Natural killer cell treated with Interleukin-12 subunit alpha and Interleukin-12 subunit beta and Interleukin-15 and Interleukin-18, amount 100 ng/mL, for 72 hours (primary cell): ENCODE results near the gene CFAP58. TPM values are rescaled to one million over a fixed set of nuclear protein-coding genes. Genes with fewer than 3 reads are reported as not detected.

Experiments
- ATAC-seq, 2 donors: fragments of 150-1000 bp; cut with Tn5 transposase in 1 of 2; sonication (Bioruptor Pico), chemical (Tn5 transposase) in 1 of 2; 2 replicates each; pipeline ENCODE4 v1.10.0; 2021
- DNase-seq: peaks from one replicate; pipeline ENCODE4 v3.0.0; 2022; ENCODE audit warnings: low spot score
- H3K27ac Mint-ChIP-seq, 2 donors: 1 replicate in 1 of 2; 2 replicates in 1 of 2; pipeline ENCODE4 v1.8.0; 2022; ENCODE audit warnings: mixed read lengths in 2 of 2, mild to moderate bottlenecking in 1 of 2, moderate library complexity in 1 of 2
- H3K27me3 Mint-ChIP-seq, 2 donors: 1 replicate in 1 of 2; 2 replicates in 1 of 2; pipeline ENCODE4 v1.8.0; 2022; ENCODE audit warnings: mixed read lengths in 2 of 2
- H3K36me3 Mint-ChIP-seq: one replicate; pipeline ENCODE4 v1.8.0; 2022; ENCODE audit warnings: mixed read lengths
- H3K4me1 Mint-ChIP-seq, 2 donors: 1 replicate in 1 of 2; 2 replicates in 1 of 2; pipeline ENCODE4 v1.8.0; 2022; ENCODE audit warnings: low read depth in 2 of 2, mixed read lengths in 2 of 2, mild to moderate bottlenecking in 1 of 2
- H3K4me3 Mint-ChIP-seq: one replicate; pipeline ENCODE4 v1.8.0; 2022; ENCODE audit warnings: mixed read lengths
- H3K9me3 Mint-ChIP-seq: 2 replicates; pipeline ENCODE4 v1.8.0; 2022; ENCODE audit warnings: mixed read lengths
- total RNA-seq, 2 donors: library from RNA; stranded (reverse); gene quantifications; one replicate each; pipeline ENCODE4 v1.2.3, GENCODE V29; 2022

The CFAP58 gene
- total RNA-seq, 2 donors from 2014 or later = 0.38 to 0.67 TPM

- Mint-ChIP-seq H3K9me3 (no peaks in the 10 kb centered on the region), H3K27ac (peak overlapping the region; percentile 37 to 60), H3K27me3 (no peaks in the 10 kb centered on the region), H3K36me3 (no peaks in the 10 kb centered on the region), H3K4me1 (peaks cover 55 to 57% of the 10 kb centered on the region in 2 donors), H3K4me3 (no peak overlapping the region)
- ATAC-seq (no peak), DNase-seq (no peak)
Measured at GRCh38 chr10:104317269-104317710, 36.3 kb upstream of the CFAP58 start.

DNA sequence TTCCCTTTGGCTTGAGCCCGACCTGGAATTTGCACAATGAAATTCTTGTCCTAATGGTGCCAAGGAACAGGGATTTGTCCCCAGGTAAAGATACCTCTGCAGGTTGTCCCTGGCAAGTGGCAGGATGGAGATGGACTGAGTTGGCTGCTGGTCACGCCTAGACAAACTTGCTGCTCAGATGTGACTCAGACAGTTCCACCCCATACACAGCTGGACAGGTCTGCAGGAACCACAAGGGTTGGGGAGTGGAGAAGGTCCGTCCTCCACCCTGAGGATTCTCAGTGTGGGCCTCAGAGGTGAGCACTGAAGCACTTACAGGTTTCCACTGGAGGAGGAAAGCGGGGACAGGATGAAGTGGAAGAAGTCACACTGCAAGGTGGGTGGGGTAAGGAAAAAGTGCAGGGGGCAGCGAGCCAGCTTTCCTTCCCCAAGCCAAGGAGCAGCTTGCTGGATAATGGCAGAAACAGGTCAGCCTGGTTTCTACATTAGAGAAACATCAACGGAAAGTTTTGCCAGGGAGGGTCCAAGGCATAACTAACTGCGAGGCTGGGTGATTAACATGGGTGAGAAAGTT lies 35.8 kb upstream of the CFAP58 start:
- H3K9me3 Mint-ChIP-seq = no peaks in the 10 kb centered on the region
- H3K36me3 Mint-ChIP-seq = no peaks in the 10 kb centered on the region
- no peaks in the 10 kb centered on the region for H3K27me3 Mint-ChIP-seq
- ATAC-seq (no peak), DNase-seq (no peak)
- peaks cover 58 to 62% of the 10 kb centered on the region in 2 donors for H3K4me1 Mint-ChIP-seq
- H3K27ac Mint-ChIP-seq = peak overlapping the region; percentile 37 to 60
- no peak overlapping the region for H3K4me3 Mint-ChIP-seq

GRCh38 chr10:104318326-104318725 lies 35.3 kb upstream of the CFAP58 start:
- Mint-ChIP-seq H3K36me3 (no peaks in the 10 kb centered on the region), H3K4me1 (peaks cover 59 to 62% of the 10 kb centered on the region in 2 donors), H3K9me3 (no peaks in the 10 kb centered on the region), H3K27ac (peak overlapping the region in 1 of 2 donors; percentile 59), H3K4me3 (no peak overlapping the region), H3K27me3 (no peaks in the 10 kb centered on the region)
- DNase-seq = no peak
- no peak for ATAC-seq

- no peaks in the 10 kb centered on the region for H3K27me3 Mint-ChIP-seq
- ATAC-seq (no peak), DNase-seq (no peak)
- peaks cover 65 to 67% of the 10 kb centered on the region in 2 donors for H3K4me1 Mint-ChIP-seq
- H3K36me3 Mint-ChIP-seq = no peaks in the 10 kb centered on the region
- H3K4me3 Mint-ChIP-seq = no peak overlapping the region
- peak overlapping the region in 1 of 2 donors; percentile 59 for H3K27ac Mint-ChIP-seq
- no peaks in the 10 kb centered on the region for H3K9me3 Mint-ChIP-seq
Measured at GRCh38 chr10:104318810-104319741, 34.6 kb upstream of the CFAP58 start.

DNA sequence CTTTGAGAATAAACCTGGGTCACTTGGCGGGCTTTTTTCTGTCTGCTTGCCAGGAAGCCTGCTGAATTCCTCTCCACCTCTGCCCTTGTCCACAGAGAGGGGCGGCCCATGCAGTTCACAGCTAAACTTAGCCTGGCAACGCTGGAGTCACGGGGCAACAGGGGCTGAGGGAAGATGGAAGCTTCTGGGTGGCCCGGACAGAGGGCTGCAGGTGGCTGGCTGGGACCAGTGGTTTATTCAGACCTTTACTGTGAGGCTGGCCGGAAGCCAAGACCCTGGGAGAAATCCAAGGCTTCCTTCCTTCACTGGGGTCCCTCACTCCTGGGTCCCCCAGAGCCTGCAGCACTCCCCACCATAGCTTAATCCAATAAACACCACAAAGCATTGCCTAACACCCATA lies 32.4 kb upstream of the CFAP58 start:
- Mint-ChIP-seq H3K4me3 (peak overlapping the region; percentile 83), H3K27ac (peak overlapping the region; percentile 94 to 99), H3K9me3 (no peaks in the 10 kb centered on the region), H3K36me3 (no peaks in the 10 kb centered on the region), H3K4me1 (peaks cover 84% of the 10 kb centered on the region in 2 donors), H3K27me3 (no peaks in the 10 kb centered on the region)
- no peak for ATAC-seq
- DNase-seq = no peak

- no peaks in the 10 kb centered on the region for H3K36me3 Mint-ChIP-seq
- H3K9me3 Mint-ChIP-seq = no peaks in the 10 kb centered on the region
- H3K27me3 Mint-ChIP-seq = no peaks in the 10 kb centered on the region
- peaks cover 87 to 89% of the 10 kb centered on the region in 2 donors for H3K4me1 Mint-ChIP-seq
- peak overlapping the region; percentile 94 to 99 for H3K27ac Mint-ChIP-seq
- H3K4me3 Mint-ChIP-seq = peak overlapping the region; percentile 83
- DNase-seq (no peak), ATAC-seq (no peak)
Measured at GRCh38 chr10:104321725-104322415, 31.8 kb upstream of the CFAP58 start.

GRCh38 chr10:104322416-104322782 lies 31.2 kb upstream of the CFAP58 start:
- H3K9me3 Mint-ChIP-seq = no peaks in the 10 kb centered on the region
- H3K27ac Mint-ChIP-seq = peak overlapping the region; percentile 94 to 99
- peak; percentile 72 for DNase-seq
- H3K4me3 Mint-ChIP-seq = peak overlapping the region; percentile 83
- no peaks in the 10 kb centered on the region for H3K36me3 Mint-ChIP-seq
- peak; percentile 48 to 69 for ATAC-seq
- H3K4me1 Mint-ChIP-seq = peaks cover 87 to 89% of the 10 kb centered on the region in 2 donors
- H3K27me3 Mint-ChIP-seq = no peaks in the 10 kb centered on the region

- Mint-ChIP-seq H3K9me3 (no peaks in the 10 kb centered on the region), H3K27ac (peak overlapping the region; percentile 94 to 99), H3K4me1 (peaks cover 87 to 89% of the 10 kb centered on the region in 2 donors), H3K36me3 (no peaks in the 10 kb centered on the region), H3K4me3 (peak overlapping the region; percentile 83), H3K27me3 (no peaks in the 10 kb centered on the region)
- ATAC-seq = no peak
- DNase-seq = no peak
Measured at GRCh38 chr10:104323085-104323484, 30.5 kb upstream of the CFAP58 start.

- Mint-ChIP-seq H3K4me3 (peak overlapping the region; percentile 83), H3K36me3 (no peaks in the 10 kb centered on the region), H3K9me3 (no peaks in the 10 kb centered on the region), H3K27ac (peak overlapping the region; percentile 93 to 99), H3K27me3 (no peaks in the 10 kb centered on the region), H3K4me1 (peaks cover 87 to 92% of the 10 kb centered on the region in 2 donors)
- DNase-seq = no peak
- no peak for ATAC-seq
Measured at GRCh38 chr10:104323760-104324201, 29.9 kb upstream of the CFAP58 start.

GRCh38 chr10:104324221-104324686 lies 29.4 kb upstream of the CFAP58 start:
- H3K4me3 Mint-ChIP-seq = peak overlapping the region; percentile 83
- H3K27me3 Mint-ChIP-seq = no peaks in the 10 kb centered on the region
- H3K36me3 Mint-ChIP-seq = no peaks in the 10 kb centered on the region
- H3K4me1 Mint-ChIP-seq = peaks cover 89 to 94% of the 10 kb centered on the region in 2 donors
- peak overlapping the region; percentile 93 to 99 for H3K27ac Mint-ChIP-seq
- peak; percentile 1 to 32 for ATAC-seq
- DNase-seq = peak; percentile 73
- H3K9me3 Mint-ChIP-seq = no peaks in the 10 kb centered on the region

- H3K4me1 Mint-ChIP-seq = peaks cover 89 to 94% of the 10 kb centered on the region in 2 donors
- H3K27ac Mint-ChIP-seq = peak overlapping the region; percentile 93 to 99
- no peaks in the 10 kb centered on the region for H3K36me3 Mint-ChIP-seq
- no peak for DNase-seq
- no peaks in the 10 kb centered on the region for H3K9me3 Mint-ChIP-seq
- no peaks in the 10 kb centered on the region for H3K27me3 Mint-ChIP-seq
- peak overlapping the region; percentile 83 for H3K4me3 Mint-ChIP-seq
- no peak for ATAC-seq
Measured at GRCh38 chr10:104324931-104325330, 28.7 kb upstream of the CFAP58 start.

DNA sequence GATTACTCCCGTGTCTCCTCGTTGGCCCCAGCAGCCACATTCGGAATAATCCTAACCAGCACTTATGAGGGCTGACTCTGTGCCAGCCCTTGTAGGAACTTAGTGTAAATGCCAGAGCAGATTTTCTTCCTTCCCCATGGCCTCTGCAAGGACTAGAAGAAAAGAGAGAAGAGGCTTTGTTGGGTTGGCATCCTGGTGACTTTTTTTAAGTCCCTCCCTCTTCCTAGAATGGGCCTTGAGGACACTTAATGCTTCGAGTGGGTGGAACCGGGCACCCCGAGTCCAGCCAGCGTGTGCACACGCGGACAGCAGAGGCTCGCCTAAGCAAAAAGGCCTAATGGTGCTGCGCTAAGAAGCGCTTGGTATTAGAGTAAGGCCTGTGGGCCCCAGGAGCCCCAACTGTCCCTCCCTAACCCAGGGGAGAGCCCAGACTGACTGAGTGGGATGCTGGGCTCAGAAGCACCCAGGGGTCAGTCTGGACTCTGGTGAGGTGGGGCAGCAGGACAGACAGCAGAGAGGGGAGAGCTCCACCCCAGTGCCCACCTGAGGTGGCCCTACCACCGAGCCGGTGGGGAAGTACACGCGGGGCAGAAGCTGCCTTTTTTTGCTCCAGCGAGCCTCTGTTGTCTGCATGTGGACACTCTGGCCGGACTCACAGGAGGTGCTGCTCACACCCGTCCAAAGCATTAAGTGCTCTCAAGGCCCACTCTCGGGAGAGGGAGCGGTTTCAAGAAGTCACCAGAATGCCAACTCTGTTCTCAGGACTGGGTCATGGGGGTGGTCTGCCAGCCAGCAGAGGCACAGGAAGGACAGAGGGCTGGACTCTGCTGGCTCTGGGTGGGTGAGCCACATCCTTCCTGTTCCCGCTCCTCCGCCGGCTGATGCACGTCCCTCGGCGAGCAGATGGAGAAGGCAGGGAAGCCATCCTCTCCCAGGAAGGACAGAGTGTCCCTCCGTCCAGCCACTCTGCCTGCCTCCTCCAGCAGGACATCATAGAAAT lies 27.9 kb upstream of the CFAP58 start:
- Mint-ChIP-seq H3K4me3 (peak overlapping the region; percentile 83), H3K27me3 (no peaks in the 10 kb centered on the region), H3K27ac (peak overlapping the region; percentile 93 to 99), H3K36me3 (no peaks in the 10 kb centered on the region), H3K4me1 (peaks cover 88 to 95% of the 10 kb centered on the region in 2 donors), H3K9me3 (no peaks in the 10 kb centered on the region)
- ATAC-seq (no peak), DNase-seq (no peak)
